Skeletal muscle tissue (tissue), 4 donors: ENCODE results near the gene PSMG4. TPM values are rescaled to one million over a fixed set of nuclear protein-coding genes. Genes with fewer than 3 reads are reported as not detected.

Experiments
- H3K27ac ChIP-seq: one replicate; pipeline ENCODE4 v1.7.0; 2013; ENCODE audit warnings: mild to moderate bottlenecking, low read depth, low read length, inconsistent platforms
- H3K27me3 ChIP-seq, 3 donors: one replicate each; pipeline ENCODE4 v1.7.0; 2013; ENCODE audit warnings: low read length in 3 of 3; ENCODE audit not compliant: control insufficient read depth in 3 of 3, insufficient read depth in 3 of 3
- H3K36me3 ChIP-seq, 3 donors: one replicate each; pipeline ENCODE4 v1.7.0; 2013; ENCODE audit warnings: low read length in 3 of 3; ENCODE audit not compliant: control insufficient read depth in 3 of 3, insufficient read depth in 3 of 3
- H3K4me1 ChIP-seq, 3 donors: one replicate each; pipeline ENCODE4 v1.7.0; 2013; ENCODE audit warnings: low read length in 3 of 3, mild to moderate bottlenecking in 3 of 3; ENCODE audit not compliant: control insufficient read depth in 3 of 3, insufficient read depth in 3 of 3
- H3K4me3 ChIP-seq, 3 donors: one replicate each; pipeline ENCODE4 v1.7.0; 2013; ENCODE audit warnings: low read length in 3 of 3
- H3K9ac ChIP-seq, 3 donors: one replicate each; pipeline ENCODE4 v1.7.0; 2013; ENCODE audit warnings: low read length in 3 of 3, mild to moderate bottlenecking in 3 of 3, moderate library complexity in 2 of 3, low read depth in 1 of 3
- H3K9me3 ChIP-seq, 3 donors: one replicate each; pipeline ENCODE4 v1.7.0; 2013; ENCODE audit warnings: low read length in 3 of 3; ENCODE audit not compliant: control insufficient read depth in 3 of 3
- total RNA-seq: library from RNA; depleted of rRNA; stranded (reverse); fragments of >200 nt; gene quantifications from one replicate; pipeline ENCODE4 v1.2.3, GENCODE V29; 2014
- donor health status: Osteomylitis.

The PSMG4 gene
- total RNA-seq, 1 donor from 2014 or later: 16.7 TPM

DNA sequence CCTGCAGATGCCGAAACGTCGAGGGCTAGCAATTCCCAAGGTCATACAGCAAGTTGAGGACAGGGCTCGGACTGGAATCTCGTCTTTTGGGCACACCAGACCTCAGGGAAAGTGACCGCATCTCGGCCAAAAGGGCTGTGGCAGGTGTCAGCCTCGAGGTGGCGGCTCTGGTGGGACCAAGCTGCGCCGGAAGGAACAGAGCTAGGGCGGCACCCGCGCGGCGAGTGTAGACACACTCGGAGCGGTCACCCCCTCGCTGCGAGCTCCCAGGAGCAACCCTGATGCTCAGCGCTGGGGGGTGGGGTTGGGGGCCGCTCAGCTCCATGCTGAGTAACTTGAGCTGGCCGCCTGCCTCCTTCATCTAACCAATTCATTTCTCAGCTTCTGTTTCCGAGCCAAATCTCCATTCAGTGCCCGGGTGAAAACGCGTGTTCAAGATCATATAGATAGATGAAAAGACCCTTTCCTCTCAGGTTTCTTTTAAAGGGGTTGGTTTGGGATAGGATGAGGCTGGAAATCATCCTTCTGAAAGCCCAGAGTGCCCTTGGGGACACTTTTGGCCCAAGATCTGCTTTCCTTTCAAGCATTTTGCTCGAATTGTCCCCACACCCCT, 29.1 kb upstream of the PSMG4 start:
- H3K4me1 ChIP-seq: peaks cover 35 to 48% (median 43%) of the 10 kb centered on the region in 3 donors
- no peaks in the 10 kb centered on the region for H3K9me3 ChIP-seq
- no peaks in the 10 kb centered on the region for H3K36me3 ChIP-seq
- H3K27me3 ChIP-seq: peaks cover 71 to 80% (median 78%) of the 10 kb centered on the region in 3 donors
- peak overlapping the region in 1 of 3 donors; percentile 52 for H3K4me3 ChIP-seq
- H3K9ac ChIP-seq: no peak overlapping the region
- H3K27ac ChIP-seq: no peak overlapping the region

DNA sequence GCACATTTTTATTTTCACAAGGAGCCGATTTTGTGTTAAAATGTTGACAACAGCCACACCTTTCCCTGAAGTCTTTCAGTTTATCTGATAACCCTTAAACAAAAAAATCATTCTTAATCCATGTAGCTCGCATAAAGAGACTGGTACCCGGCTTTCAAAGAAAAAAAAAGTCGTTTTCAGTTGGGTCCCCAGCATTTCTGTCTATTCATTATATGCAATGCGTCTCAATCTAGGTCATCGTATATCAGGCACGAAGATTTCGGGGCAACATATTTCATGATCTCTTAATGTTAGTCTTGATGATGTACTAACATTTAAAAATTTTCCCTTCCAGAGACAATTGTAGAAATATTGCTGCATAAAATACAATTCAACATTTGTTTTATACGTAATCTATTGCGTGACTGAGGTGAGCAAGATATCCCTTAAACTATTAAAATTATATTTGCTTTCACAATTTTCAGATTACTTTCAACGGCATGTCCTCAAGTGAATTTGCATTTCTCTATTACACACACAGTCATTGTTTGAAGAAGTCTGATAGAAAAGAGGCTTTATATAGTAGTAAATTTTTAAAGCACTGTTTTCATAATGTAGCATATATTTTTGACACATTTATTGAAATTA, 28.4 kb upstream of the PSMG4 start:
- Histone ChIP-seq H3K4me1 (peaks cover 35 to 48% (median 43%) of the 10 kb centered on the region in 3 donors), H3K9me3 (no peaks in the 10 kb centered on the region), H3K27me3 (peaks cover 71 to 82% (median 80%) of the 10 kb centered on the region in 3 donors), H3K9ac (no peak overlapping the region), H3K27ac (no peak overlapping the region), H3K36me3 (no peaks in the 10 kb centered on the region), H3K4me3 (no peak overlapping the region)

DNA sequence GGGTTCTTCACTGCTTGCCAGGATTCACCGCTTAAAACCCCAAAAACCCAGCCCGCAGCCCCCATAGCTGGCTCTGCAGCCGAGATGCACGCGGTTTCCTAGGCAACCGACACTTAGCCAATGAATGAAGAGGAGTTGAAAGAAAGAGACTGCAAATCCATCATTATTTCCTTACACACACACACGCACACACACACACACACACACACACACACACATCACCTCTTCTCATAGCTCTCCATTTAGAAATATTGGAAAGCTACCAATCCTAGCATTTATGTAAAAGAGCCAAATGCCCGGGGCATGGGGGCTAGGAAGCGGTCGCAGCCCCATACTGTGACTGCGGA, 27.9 kb upstream of the PSMG4 start:
- Histone ChIP-seq H3K9ac (peak overlapping the region in 1 of 3 donors; percentile 28), H3K4me1 (peaks cover 35 to 48% (median 43%) of the 10 kb centered on the region in 3 donors), H3K9me3 (no peaks in the 10 kb centered on the region), H3K36me3 (no peaks in the 10 kb centered on the region), H3K27me3 (peaks cover 74 to 86% (median 82%) of the 10 kb centered on the region in 3 donors), H3K27ac (peak overlapping the region; percentile 48), H3K4me3 (peak overlapping the region; percentile 57 to 84 (median 72))

DNA sequence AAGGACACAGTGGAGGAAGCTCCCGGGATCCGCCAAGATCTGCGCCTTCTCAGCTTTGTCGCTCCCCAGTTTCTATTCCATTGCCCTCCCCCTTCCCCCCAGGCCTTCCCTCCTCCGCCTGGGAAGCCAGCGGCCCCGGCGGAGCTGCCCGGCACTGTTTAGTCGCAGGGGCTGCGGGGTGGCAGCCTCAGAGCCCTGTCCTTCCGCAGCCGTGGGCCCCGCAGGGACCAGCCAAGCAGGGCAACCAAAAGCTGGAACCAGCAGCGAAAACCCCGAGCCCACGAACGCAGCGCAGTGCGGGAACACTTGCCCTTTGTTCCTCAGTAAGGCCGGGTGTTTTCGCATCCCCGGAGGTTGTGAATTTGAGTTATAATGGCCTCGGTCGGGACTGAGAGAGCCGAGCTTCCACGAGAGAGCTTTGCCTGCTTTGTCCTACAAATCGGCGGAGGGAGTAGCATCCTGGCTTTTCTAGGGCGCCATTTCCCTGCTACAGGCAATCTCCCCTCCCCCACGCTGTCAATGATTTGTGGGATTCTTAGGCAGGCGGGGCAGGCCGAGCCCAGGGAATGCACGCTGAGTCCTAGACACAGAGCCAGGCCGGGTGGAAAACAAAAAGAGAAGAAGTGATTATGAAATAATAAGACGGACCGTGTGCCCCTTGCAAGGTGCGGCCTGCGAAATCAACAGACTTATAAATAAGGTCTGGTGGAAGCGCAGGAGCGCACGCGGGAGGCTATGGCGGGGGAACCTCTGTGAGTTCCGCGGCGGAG, 27.3 kb upstream of the PSMG4 start:
- Histone ChIP-seq H3K27ac (peak overlapping the region; percentile 48), H3K4me1 (peaks cover 35 to 46% (median 43%) of the 10 kb centered on the region in 3 donors), H3K9ac (peak overlapping the region; percentile 28 to 70 (median 61)), H3K36me3 (no peaks in the 10 kb centered on the region), H3K9me3 (no peaks in the 10 kb centered on the region), H3K4me3 (peak overlapping the region; percentile 57 to 84 (median 72)), H3K27me3 (peaks cover 69 to 86% (median 79%) of the 10 kb centered on the region in 3 donors)

DNA sequence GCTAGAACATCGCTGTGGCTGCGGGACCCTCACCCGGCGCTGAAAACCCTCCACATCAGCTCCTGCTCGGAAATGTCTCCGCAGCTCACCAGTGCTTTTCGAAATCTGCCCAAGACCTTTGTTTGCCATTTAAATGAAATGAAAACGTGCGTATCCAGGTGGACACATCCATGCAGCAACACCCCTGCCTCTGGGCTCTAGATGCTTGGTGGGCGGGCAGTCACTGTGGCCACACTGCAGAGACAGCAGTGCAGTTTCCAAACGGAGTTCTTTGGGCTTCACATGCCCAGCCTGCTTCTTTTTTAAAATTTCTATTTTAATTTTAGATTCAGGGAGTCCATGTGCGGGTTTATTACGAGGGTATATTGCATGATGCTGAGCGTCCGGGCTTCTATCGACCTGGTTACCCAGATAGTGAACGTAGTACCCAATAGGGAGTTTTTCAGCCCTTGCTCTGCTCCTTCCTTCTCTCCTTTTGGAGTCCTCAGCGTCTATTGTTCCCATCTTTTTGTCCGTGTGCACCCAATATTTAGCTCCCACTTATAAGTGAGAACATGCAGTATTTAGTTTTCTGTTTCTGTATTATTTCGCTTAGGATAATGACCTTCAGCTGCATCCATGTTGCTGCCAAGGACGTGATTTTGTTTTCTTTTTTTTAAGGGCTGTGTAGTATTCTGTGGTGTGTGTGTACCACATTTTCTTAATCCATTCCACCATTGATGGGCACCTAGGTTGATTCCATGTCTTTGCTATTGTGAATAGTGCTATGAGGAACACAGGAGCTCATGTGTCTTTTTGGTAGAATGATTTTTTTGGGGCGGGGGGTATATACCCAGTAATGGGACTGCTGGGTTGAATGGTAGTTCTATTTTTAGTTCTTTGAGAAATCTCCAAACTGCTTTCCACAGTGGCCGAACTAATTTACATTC, 26.5 kb upstream of the PSMG4 start:
- Histone ChIP-seq H3K9ac (peak overlapping the region in 2 of 3 donors; percentile 28 to 70), H3K36me3 (no peaks in the 10 kb centered on the region), H3K27ac (no peak overlapping the region), H3K4me3 (peak overlapping the region; percentile 57 to 84 (median 72)), H3K4me1 (peaks cover 26 to 38% (median 34%) of the 10 kb centered on the region in 3 donors), H3K27me3 (peaks cover 60 to 78% (median 70%) of the 10 kb centered on the region in 3 donors), H3K9me3 (no peaks in the 10 kb centered on the region)

DNA sequence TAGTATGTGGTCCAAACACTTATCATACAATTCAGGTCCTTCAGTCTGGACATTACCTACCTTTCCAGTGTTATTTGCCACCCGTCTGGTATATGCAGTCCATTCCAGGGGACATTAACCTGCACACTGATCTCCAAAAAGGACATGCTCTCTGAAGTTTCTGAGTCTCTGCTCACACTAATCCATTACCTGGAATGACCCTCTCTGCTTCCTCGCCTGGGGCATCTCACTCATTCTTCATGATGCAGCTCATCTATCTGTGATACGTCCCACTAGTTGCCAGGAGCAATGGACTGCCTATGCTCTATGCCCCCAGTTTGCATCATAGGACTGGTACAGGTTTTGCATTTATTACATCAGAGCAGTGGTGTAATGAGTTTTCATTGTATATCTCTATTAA, 25.4 kb upstream of the PSMG4 start:
- Histone ChIP-seq H3K9ac (no peak overlapping the region), H3K36me3 (no peaks in the 10 kb centered on the region), H3K27me3 (peaks cover 51 to 74% (median 69%) of the 10 kb centered on the region in 3 donors), H3K9me3 (no peaks in the 10 kb centered on the region), H3K4me3 (no peak overlapping the region), H3K27ac (no peak overlapping the region), H3K4me1 (peaks cover 20 to 35% (median 32%) of the 10 kb centered on the region in 3 donors)

DNA sequence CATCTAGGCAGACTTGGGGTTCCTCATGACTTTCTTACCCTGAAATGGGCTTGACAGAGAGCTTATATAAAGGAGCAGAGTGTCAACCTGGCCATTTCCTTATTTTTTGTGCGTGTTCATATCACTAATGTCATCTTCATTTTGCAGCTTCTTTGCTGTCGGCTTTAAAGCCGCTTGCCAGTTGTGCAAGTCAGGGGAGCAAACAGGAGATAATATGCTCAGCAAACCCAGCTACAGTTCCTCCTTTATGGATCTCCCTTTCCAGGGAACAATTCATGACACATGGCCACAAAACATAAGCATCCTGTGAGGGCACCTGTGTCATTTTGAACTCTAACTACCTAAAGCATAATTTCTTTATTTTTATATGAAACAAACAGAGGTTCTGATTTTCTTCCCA, 24.8 kb upstream of the PSMG4 start:
- peaks cover 19 to 31% (median 29%) of the 10 kb centered on the region in 3 donors for H3K4me1 ChIP-seq
- H3K4me3 ChIP-seq: no peak overlapping the region
- no peaks in the 10 kb centered on the region for H3K36me3 ChIP-seq
- H3K9me3 ChIP-seq: no peaks in the 10 kb centered on the region
- no peak overlapping the region for H3K27ac ChIP-seq
- peaks cover 46 to 74% (median 65%) of the 10 kb centered on the region in 3 donors for H3K27me3 ChIP-seq
- H3K9ac ChIP-seq: no peak overlapping the region

DNA sequence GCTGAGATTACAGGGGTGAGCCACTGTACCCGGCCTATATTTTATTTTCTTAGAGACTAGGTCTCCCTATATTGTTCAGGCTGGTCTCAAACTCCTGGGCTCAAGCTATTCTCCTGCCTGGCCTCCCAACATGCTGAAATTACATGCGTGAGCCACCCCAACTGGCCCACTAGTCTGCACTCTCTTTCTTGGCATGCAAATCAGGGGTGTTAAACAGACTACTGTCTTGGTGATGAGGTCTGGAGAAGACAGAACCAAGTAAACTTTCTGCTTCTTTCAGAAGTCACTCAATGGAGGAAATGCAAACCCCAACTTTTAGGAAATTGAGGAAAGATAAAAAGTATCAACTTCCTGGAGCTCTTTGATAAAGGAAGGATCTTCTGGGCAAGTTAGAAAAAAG, 23.3 kb upstream of the PSMG4 start:
- no peak overlapping the region for H3K27ac ChIP-seq
- H3K9me3 ChIP-seq: no peaks in the 10 kb centered on the region
- no peak overlapping the region for H3K9ac ChIP-seq
- H3K27me3 ChIP-seq: peaks cover 31 to 67% (median 50%) of the 10 kb centered on the region in 3 donors
- peaks cover 14 to 24% (median 18%) of the 10 kb centered on the region in 3 donors for H3K4me1 ChIP-seq
- no peaks in the 10 kb centered on the region for H3K36me3 ChIP-seq
- no peak overlapping the region for H3K4me3 ChIP-seq

DNA sequence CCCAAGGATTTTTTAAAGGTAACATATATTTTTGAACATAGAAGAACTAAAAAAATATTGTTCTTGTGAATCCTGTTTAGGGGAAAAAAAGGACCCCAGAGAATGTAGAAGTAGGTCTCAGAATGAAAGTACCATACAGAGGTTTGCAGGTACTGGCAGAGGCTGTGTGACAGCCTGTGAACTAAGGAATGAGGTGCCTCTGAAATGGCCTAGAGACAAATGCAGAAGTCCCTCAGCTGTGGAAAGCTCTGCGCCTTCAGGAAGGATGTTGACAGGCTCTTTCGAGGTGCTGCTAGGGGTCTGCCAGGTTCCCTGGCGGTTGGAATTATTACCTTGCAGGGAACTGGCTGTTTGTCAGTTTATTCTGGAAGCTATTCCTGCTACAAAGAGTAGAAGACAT, 22.7 kb upstream of the PSMG4 start:
- H3K4me1 ChIP-seq: peaks cover 14 to 21% (median 16%) of the 10 kb centered on the region in 3 donors
- H3K27me3 ChIP-seq: peaks cover 27 to 62% (median 46%) of the 10 kb centered on the region in 3 donors
- no peaks in the 10 kb centered on the region for H3K9me3 ChIP-seq
- H3K27ac ChIP-seq: no peak overlapping the region
- no peaks in the 10 kb centered on the region for H3K36me3 ChIP-seq
- no peak overlapping the region for H3K4me3 ChIP-seq
- no peak overlapping the region for H3K9ac ChIP-seq
